SK-N-SH (cell line): ENCODE results near the gene SMIM11.

Experiments used
- CTCF ChIP-seq: fragments of 200-600 bp; sonication (generic); IDR thresholded peaks from 2 replicates; pipeline ENCODE4 v1.6.1; 2017; ENCODE audit warnings: antibody characterized with exemption, mild to moderate bottlenecking, moderate library complexity
- ELF1 ChIP-seq: IDR thresholded peaks from 2 replicates; pipeline ENCODE4 v1.4.0; 2012
- EP300 ChIP-seq, 2 experiments: IDR thresholded peaks; 2 replicates each; pipeline versions ENCODE4 v1.4.0 to v1.6.1; 2012; ENCODE audit warnings: borderline replicate concordance in 1 of 2, low read depth in 1 of 2, low read length in 1 of 2
- EZH2phosphoT487 ChIP-seq: fragments of 200-600 bp; sonication (generic); IDR thresholded peaks from 2 replicates; pipeline ENCODE4 v1.6.1; 2017; ENCODE audit warnings: low read depth, mixed run types, mild to moderate bottlenecking, antibody characterized with exemption, moderate library complexity, borderline replicate concordance
- GABPA ChIP-seq: IDR thresholded peaks from 2 replicates; pipeline ENCODE4 v1.4.0; 2012; ENCODE audit warnings: low read depth, mild to moderate bottlenecking
- MAX ChIP-seq: IDR thresholded peaks from 2 replicates; pipeline ENCODE4 v1.4.0; 2012; ENCODE audit warnings: low read depth
- MXI1 ChIP-seq: IDR thresholded peaks from 2 replicates; pipeline ENCODE4 v1.6.1; 2012; ENCODE audit warnings: mild to moderate bottlenecking, low read depth, low read length, improper control_type of control experiment
- PBX3 ChIP-seq: IDR thresholded peaks from 2 replicates; pipeline ENCODE4; 2012
- RXRA ChIP-seq: IDR thresholded peaks from 2 replicates; pipeline ENCODE4 v1.4.0; 2012; ENCODE audit warnings: low read depth, mild to moderate bottlenecking, borderline replicate concordance
- SIN3A ChIP-seq: IDR thresholded peaks from 2 replicates; pipeline ENCODE4 v1.6.1; 2012; ENCODE audit warnings: low read depth, mild to moderate bottlenecking, low read length, moderate library complexity, borderline replicate concordance
- TAF1 ChIP-seq: IDR thresholded peaks from 2 replicates; pipeline ENCODE4 v1.6.1; 2012; ENCODE audit warnings: low read depth, mild to moderate bottlenecking, low read length, moderate library complexity, borderline replicate concordance
- TEAD4 ChIP-seq: IDR thresholded peaks from 2 replicates; pipeline ENCODE4 v1.4.0; 2012; ENCODE audit warnings: mild to moderate bottlenecking, borderline replicate concordance; ENCODE audit not compliant: insufficient read depth
- YY1 ChIP-seq: IDR thresholded peaks from 2 replicates; pipeline ENCODE4 v1.4.0; 2012; ENCODE audit warnings: low read depth, mild to moderate bottlenecking

GRCh38 chr21:34360488-34361241 is 14.6 kb upstream of the SMIM11 start:
- TF ChIP-seq RXRA (no peak), CTCF (no peak), EZH2phosphoT487 (no peak), YY1 (no peak), GABPA (no peak), TEAD4 (no peak), ELF1 (no peak), MXI1 (no peak), SIN3A (no peak), MAX (no peak), TAF1 (no peak), PBX3 (no peak), EP300 (IDR thresholded peaks at IDR 0.05; ENCODE audit: borderline replicate concordance in 1 of 2, low read depth in 1 of 2, low read length in 1 of 2) (no peak)
